GM12891 (cell line): ENCODE measurements around the gene SMAD3.

Source experiments
- DNase-seq: peaks from one replicate; pipeline ENCODE4 v3.0.0; 2011; ENCODE audit warnings: low spot score; ENCODE audit not compliant: insufficient read length
- FAIRE-seq: peaks from 2 replicates; lab custom pipeline; 2011; peaks lifted over from hg19 to GRCh38; lab: Jason Lieb, UNC
- PAX5 ChIP-seq: IDR thresholded peaks from 2 replicates; pipeline ENCODE4 v1.6.1; 2011; ENCODE audit warnings: low read length, moderate library complexity, mild to moderate bottlenecking; ENCODE audit not compliant: insufficient read depth, severe bottlenecking
- POLR2A ChIP-seq: IDR thresholded peaks from 2 replicates; pipeline ENCODE4 v1.6.1; 2011; ENCODE audit warnings: low read depth, low read length, control low read depth
- POLR2AphosphoS5 ChIP-seq: IDR thresholded peaks from 2 replicates; pipeline ENCODE4 v1.6.1; 2011; ENCODE audit warnings: low read depth, low read length, control low read depth
- POU2F2 ChIP-seq: IDR thresholded peaks from 2 replicates; pipeline ENCODE4 v1.6.1; 2011; ENCODE audit warnings: low read depth, mild to moderate bottlenecking, control low read depth, low read length, moderate library complexity
- SPI1 ChIP-seq: IDR thresholded peaks from 2 replicates; pipeline ENCODE4 v1.6.1; 2011; ENCODE audit warnings: low read depth, low read length, control low read depth
- TAF1 ChIP-seq: IDR thresholded peaks from 2 replicates; pipeline ENCODE4 v1.6.1; 2011; ENCODE audit warnings: low read depth, low read length, control low read depth

Gene SMAD3

GRCh38 chr15:67142092-67142766, 76.8 kb downstream of the SMAD3 start:
- FAIRE-seq: no peak
- TF ChIP-seq POLR2AphosphoS5 (no peak), SPI1 (no peak), POLR2A (no peak), TAF1 (no peak), POU2F2 (no peak), PAX5 (no peak)
- DNase-seq: no peak

- TF ChIP-seq TAF1: no peak
- DNase-seq: no peak
- no peak for FAIRE-seq
Measured at GRCh38 chr15:67142767-67143100, 77.3 kb downstream of the SMAD3 start.

DNA sequence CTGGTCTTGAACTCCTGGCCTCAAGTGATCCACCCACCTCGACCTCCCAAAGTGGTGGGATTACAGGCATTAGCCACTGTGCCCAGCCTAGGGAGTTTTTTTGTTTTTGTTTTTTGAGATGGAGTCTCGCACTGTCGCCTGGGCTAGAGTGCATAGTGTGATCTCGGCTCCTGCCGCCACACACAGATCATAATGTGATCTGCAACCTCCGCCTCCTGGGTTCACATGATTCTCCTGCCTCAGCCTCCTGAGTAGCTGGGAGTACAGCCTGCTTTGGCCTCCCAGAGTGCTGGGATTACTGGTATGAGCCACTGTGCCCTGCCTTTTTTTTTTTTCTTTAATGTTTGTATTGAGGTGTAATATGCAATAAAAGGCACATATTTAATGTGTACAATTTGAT, 78.2 kb downstream of the SMAD3 start:
- no peak for DNase-seq
- TF ChIP-seq POLR2A: no peak
- TF ChIP-seq PAX5: no peak
- TF ChIP-seq POLR2AphosphoS5: no peak
- no peak for FAIRE-seq

- DNase-seq (no peak), FAIRE-seq (no peak)
- TF ChIP-seq SPI1 (no peak), POLR2AphosphoS5 (no peak), TAF1 (no peak), POU2F2 (no peak), POLR2A (no peak), PAX5 (no peak)
Measured at GRCh38 chr15:67144609-67145311, 79.4 kb downstream of the SMAD3 start.

DNA sequence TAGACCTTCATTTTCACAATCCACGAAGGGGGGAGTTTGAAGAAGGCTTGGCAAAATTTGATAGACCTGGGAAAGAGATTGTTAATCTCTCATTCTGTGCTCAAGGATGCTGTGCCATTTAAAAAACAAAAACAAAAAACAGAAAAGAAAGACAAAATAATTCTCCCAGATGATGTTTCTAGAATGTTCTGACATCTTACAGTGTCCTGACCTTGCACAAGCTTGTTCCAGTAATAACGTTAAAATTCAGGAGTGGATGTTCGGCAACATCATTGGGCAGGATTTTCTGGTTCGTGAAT, 79.9 kb downstream of the SMAD3 start:
- DNase-seq (no peak), FAIRE-seq (no peak)
- no peak for TF ChIP-seq TAF1
- TF ChIP-seq SPI1: no peak
- no peak for TF ChIP-seq POLR2AphosphoS5

DNA sequence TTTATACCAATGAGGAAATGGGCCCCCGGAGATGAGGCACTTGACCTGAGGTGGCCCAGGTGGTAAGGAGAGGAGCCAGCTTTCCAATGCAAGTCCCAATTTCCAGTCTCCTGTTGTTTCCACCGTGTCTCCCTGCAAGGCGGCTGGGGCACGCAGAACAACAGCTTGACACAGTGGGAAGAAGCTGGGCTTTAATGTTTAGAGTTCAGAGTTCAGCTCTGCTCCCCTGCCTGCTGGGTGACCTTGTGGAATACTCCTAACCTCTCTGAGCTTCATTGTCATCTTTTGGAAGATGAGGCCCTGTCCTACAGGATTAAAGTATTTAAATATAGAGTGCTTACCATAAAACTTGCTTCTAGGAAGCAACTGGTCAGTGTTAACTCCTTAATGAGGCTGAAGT, 80.3 kb downstream of the SMAD3 start:
- DNase-seq (no peak), FAIRE-seq (no peak)
- no peak for TF ChIP-seq TAF1

GRCh38 chr15:67146234-67146633, 80.8 kb downstream of the SMAD3 start:
- FAIRE-seq: no peak

GRCh38 chr15:67146875-67147381, 81.5 kb downstream of the SMAD3 start:
- DNase-seq (no peak), FAIRE-seq (no peak)
- no peak for TF ChIP-seq SPI1
- no peak for TF ChIP-seq PAX5
- no peak for TF ChIP-seq POLR2A
- TF ChIP-seq POU2F2: no peak
- no peak for TF ChIP-seq POLR2AphosphoS5
- TF ChIP-seq TAF1: no peak

More at GRCh38 chr15:67146234-67146633, 80.8 kb downstream of the SMAD3 start:
- DNase-seq: no peak
- no peak for TF ChIP-seq TAF1
- TF ChIP-seq POU2F2: no peak
- TF ChIP-seq PAX5: no peak
- TF ChIP-seq POLR2AphosphoS5: no peak
- TF ChIP-seq SPI1: no peak
- TF ChIP-seq POLR2A: no peak

GRCh38 chr15:67147396-67147949, 82.1 kb downstream of the SMAD3 start:
- FAIRE-seq: no peak
- DNase-seq: no peak

GRCh38 chr15:67148196-67148701, 82.8 kb downstream of the SMAD3 start:
- FAIRE-seq (no peak), DNase-seq (no peak)
- TF ChIP-seq POLR2AphosphoS5 (no peak), PAX5 (no peak), POU2F2 (no peak), POLR2A (no peak), TAF1 (no peak), SPI1 (peak; percentile 29; the same call in 1 of the 2 replicates)

More at GRCh38 chr15:67147396-67147949, 82.1 kb downstream of the SMAD3 start:
- TF ChIP-seq PAX5: no peak
